Skeletal muscle satellite cell (primary cell): ENCODE data around the gene CCNL2.

Experiments used
- H3K27me3 ChIP-seq: 2 replicates; pipeline ENCODE4 v1.7.0; 2013; ENCODE audit warnings: low read length; ENCODE audit not compliant: control insufficient read depth, insufficient read depth
- H3K36me3 ChIP-seq: 2 replicates; pipeline ENCODE4 v1.7.0; 2013; ENCODE audit warnings: mild to moderate bottlenecking, control low read depth, low read length; ENCODE audit not compliant: insufficient read depth
- H3K4me1 ChIP-seq: 2 replicates; pipeline ENCODE4 v1.7.0; 2013; ENCODE audit warnings: low read length; ENCODE audit not compliant: control insufficient read depth, insufficient read depth
- H3K4me2 ChIP-seq: 2 replicates; pipeline ENCODE4 v1.7.0; 2013; ENCODE audit warnings: mild to moderate bottlenecking, low read length
- H3K4me3 ChIP-seq: 2 replicates; pipeline ENCODE4 v1.7.0; 2013; ENCODE audit warnings: low read length
- H3K9ac ChIP-seq: 2 replicates; pipeline ENCODE4 v1.7.0; 2013; ENCODE audit warnings: mild to moderate bottlenecking, low read depth, low read length, moderate library complexity
- H3K9me3 ChIP-seq: replicated peaks from 2 replicates; pipeline ENCODE4 v1.7.0; 2013; ENCODE audit warnings: mild to moderate bottlenecking, control low read depth, low read length

The CCNL2 gene

DNA sequence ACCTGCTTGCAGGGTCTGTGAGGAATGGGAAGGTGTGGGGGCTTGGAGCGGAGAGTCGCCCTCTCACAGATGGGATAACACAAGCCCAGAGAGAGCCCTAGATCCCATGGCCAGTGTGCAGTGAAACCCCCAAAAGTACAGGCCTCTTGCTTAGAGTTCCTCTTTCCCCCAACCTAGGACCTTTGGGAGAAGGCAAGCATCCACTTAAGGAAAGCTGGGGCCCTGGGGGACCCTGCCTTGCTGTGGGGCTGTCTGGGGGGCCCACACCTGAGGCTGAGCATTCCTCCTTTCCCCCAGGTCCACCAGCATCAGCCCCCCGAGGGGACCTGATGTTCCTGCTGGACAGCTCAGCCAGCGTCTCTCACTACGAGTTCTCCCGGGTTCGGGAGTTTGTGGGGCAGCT is 37.5 kb upstream of the CCNL2 start:
- Histone ChIP-seq H3K27me3 (peaks cover 21% of the 10 kb centered on the region), H3K4me1 (peaks cover 43% of the 10 kb centered on the region), H3K4me2 (no peak overlapping the region)

DNA sequence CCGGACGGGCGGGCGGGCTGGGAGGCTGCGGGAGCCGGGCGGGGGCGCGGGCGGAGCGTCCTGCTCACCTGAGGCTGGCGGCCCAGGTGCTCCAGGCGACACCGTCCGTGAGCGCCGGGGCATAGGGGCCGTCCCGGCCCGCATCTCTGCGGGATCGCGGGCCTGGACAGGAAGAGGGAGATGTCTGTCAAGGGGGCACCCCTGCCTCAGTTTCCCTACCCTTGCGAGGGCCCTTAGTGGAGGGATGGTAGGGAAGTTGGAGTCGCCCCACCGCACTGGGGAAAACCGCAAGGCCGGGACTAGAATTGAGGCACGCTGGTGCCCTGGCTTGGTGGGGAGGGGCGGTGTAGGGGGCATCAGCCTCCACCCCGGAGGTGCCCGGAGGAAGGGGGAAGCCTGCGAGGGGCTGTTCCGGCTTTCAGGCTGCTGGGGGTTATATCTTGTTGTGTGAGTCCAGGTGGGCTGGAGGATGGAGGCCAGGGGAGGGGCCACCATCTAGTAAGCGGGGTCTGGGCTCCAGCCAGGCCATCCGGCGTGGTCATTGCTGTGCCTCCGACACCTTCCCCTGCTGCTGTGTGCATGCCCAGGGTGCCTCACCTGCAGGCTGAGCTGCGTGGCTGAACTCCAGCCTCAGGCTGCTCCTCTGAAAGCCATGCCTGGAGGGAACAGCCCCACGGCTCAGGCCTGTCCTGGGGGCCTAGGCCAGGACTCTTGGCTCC is 36.9 kb upstream of the CCNL2 start:
- peaks cover 21% of the 10 kb centered on the region for H3K27me3 ChIP-seq
- peaks cover 43% of the 10 kb centered on the region for H3K4me1 ChIP-seq
- peak overlapping the region; percentile 84 for H3K4me2 ChIP-seq
- H3K36me3 ChIP-seq: no peaks in the 10 kb centered on the region
- H3K9ac ChIP-seq: peak overlapping the region; percentile 30
- H3K4me3 ChIP-seq: peak overlapping the region; percentile 66
- no peaks in the 10 kb centered on the region for H3K9me3 ChIP-seq

More for the DNA sequence above, 37.5 kb upstream of the CCNL2 start:
- no peaks in the 10 kb centered on the region for H3K9me3 ChIP-seq
- no peaks in the 10 kb centered on the region for H3K36me3 ChIP-seq
- no peak overlapping the region for H3K9ac ChIP-seq
- H3K4me3 ChIP-seq: no peak overlapping the region

DNA sequence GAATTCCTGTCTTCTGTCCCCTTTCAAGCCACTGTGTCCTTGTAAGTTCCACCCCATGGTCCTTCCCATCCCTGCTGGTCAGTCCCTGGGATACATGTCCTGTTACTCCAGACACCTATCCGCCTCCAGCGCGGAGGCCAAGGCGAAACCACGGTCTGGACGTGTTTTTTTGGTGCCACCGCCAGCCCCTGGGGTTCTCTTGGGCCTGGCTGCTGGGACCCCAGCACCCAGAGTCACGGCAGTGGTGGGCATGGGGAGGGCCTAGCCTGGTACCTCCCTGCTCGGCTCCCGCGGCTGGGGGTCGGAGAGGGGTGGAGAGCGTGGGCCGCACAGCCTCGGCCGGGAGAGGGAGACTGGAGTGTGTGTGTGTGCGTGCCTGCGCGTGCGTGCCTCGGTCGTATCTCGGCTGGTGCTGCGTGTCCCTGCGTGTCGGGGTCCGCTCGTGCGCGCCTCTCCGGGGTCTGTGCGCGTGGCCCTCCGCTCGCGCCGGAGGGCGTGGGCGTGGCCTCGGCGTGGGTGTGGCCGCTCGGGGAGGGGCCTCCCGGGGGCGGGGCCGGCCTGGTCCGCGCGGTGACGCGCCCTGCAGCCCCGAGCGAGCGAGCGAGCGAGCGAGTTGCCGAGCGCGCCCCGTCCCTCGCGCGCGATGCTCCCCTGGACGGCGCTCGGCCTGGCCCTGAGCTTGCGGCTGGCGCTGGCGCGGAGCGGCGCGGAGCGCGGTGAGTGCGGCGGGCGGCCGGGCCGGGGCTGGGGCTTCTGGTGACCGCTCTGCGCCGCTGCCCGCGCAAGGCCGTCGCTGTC is 36.2 kb upstream of the CCNL2 start, which contains the start of gene VWA1:
VWA1 (plus strand) TSS at position 585 of the 798 bp plus-strand sequence; CDS start at position 644, 59 bp downstream.
- H3K9me3 ChIP-seq: no peaks in the 10 kb centered on the region
- peak within 1 kb of the TSS; percentile 30 for H3K9ac ChIP-seq
- peaks cover 21% of the 10 kb centered on the region for H3K27me3 ChIP-seq
- H3K36me3 ChIP-seq: no peaks in the 10 kb centered on the region
- H3K4me3 ChIP-seq: peak within 1 kb of the TSS; percentile 66
- peaks cover 45% of the 10 kb centered on the region for H3K4me1 ChIP-seq
- H3K4me2 ChIP-seq: peak within 1 kb of the TSS; percentile 84

DNA sequence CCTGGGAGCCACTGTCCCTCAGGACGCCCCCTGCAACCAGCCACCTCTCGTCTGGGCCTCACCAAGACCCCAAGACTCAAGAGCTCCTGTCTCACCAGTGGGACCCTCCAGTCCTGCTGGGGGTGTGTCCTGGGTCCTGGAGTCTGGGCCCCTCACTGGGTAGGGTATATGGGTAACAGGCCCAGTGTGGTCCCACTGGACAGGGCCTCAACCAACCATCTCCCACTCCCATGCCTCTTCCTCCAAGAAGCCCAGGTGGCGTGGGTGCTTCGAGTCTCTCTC is 35.6 kb upstream of the CCNL2 start:
- H3K36me3 ChIP-seq: no peaks in the 10 kb centered on the region
- H3K4me2 ChIP-seq: peak overlapping the region; percentile 84
- no peaks in the 10 kb centered on the region for H3K9me3 ChIP-seq
- peaks cover 21% of the 10 kb centered on the region for H3K27me3 ChIP-seq
- H3K4me3 ChIP-seq: no peak overlapping the region
- H3K4me1 ChIP-seq: peaks cover 50% of the 10 kb centered on the region
- no peak overlapping the region for H3K9ac ChIP-seq

DNA sequence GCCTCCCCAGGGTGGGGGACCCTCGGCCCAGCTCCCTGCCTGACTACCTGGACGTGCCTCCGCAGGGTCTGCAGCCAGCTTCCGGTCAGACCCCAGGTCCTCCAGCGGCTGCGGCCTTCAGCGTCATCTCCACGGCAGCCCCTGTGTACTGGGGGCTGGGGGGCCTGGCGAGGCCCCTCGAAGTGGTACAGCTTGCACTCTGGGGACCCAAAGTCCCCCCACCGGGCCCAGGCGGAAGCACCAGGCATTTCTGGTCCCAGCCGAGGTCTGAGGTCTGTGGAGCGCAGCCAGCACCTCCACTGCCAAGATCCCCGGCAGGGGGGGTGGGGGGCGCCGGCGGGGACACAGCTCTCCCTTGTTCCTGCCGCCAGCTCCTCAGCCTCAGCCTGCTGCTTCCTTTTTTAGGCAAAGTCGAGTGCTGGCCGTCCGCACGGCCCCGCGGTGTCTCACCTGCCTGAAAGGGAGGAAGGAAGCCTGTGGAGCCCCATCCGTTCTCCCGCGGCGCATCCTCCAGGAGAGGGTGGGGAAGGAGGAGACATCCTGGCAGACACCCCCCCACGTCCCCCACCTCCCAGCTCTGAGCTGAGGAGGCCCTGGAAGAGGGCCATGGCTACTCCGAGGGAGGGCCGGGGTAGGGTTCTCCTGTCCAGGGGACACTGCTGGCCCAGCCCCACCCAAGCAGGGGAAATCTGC is 35.1 kb upstream of the CCNL2 start:
- Histone ChIP-seq H3K27me3 (peaks cover 21% of the 10 kb centered on the region), H3K9me3 (no peaks in the 10 kb centered on the region), H3K4me3 (no peak overlapping the region), H3K4me1 (peaks cover 50% of the 10 kb centered on the region), H3K36me3 (no peaks in the 10 kb centered on the region), H3K4me2 (no peak overlapping the region), H3K9ac (no peak overlapping the region)

DNA sequence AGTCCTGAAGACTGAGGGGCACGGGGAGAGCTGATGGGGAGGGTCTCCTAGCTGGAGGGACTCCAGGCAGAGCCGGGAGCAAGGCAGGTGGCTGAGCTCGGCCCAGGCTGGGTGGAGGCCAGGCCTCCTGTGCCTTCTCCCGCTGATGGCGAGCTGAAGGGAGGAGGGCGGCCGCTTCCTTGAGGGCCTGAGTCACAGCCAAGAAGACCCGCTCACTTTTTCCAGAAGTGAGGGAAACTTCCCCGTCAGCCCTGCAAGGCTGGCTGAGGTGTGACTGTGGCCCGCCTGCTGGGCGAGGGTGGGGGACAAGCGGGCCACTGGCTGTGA is 34.6 kb upstream of the CCNL2 start:
- H3K9ac ChIP-seq: no peak overlapping the region
- no peaks in the 10 kb centered on the region for H3K36me3 ChIP-seq
- H3K4me1 ChIP-seq: peaks cover 50% of the 10 kb centered on the region
- no peak overlapping the region for H3K4me2 ChIP-seq
- H3K4me3 ChIP-seq: no peak overlapping the region
- no peaks in the 10 kb centered on the region for H3K9me3 ChIP-seq
- H3K27me3 ChIP-seq: peaks cover 21% of the 10 kb centered on the region

DNA sequence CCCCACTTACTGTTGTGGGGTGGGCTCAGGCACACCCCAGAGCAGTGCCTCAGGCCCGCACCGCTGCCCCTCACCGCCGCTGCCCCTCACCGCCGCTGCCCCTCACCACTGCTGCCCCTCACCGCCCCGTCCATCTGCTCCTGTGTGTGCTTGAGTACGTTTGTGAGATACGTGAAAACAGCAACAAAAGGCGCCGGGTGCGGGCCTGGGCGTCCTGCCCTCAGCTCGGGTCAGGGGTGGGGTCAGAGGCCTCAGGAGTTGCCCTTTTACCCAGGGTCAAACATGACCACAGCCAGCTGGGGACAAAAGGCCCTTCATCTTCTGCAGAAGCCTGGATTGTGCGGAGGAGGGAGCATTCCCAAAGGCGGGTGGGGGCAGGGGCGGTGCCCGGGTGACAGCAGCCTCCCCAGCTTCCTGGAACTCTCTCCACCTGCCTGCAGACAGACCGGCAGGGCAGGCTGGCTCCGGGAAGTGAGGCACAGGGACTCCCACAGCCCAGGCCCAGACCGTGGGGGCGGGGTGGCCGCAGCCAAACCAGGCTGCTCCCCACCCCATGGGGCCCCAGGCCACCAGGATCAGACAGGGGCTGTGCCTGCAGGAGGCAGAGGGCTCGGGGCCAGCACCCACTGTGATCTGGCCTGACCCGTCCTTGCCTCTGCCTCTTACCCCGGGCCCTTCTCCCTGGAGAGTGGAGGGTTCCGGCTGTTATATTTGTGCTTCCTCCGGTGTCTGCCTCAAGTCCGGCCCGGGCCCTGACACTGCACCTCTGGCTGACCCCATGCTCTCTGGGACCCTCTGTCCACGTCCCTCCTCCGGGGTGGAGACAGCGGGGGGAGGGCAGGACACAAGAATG is 34.0 kb upstream of the CCNL2 start:
- Histone ChIP-seq H3K4me2 (no peak overlapping the region), H3K4me1 (peaks cover 50% of the 10 kb centered on the region), H3K9ac (no peak overlapping the region), H3K4me3 (no peak overlapping the region), H3K9me3 (no peaks in the 10 kb centered on the region), H3K27me3 (peaks cover 21% of the 10 kb centered on the region), H3K36me3 (no peaks in the 10 kb centered on the region)

DNA sequence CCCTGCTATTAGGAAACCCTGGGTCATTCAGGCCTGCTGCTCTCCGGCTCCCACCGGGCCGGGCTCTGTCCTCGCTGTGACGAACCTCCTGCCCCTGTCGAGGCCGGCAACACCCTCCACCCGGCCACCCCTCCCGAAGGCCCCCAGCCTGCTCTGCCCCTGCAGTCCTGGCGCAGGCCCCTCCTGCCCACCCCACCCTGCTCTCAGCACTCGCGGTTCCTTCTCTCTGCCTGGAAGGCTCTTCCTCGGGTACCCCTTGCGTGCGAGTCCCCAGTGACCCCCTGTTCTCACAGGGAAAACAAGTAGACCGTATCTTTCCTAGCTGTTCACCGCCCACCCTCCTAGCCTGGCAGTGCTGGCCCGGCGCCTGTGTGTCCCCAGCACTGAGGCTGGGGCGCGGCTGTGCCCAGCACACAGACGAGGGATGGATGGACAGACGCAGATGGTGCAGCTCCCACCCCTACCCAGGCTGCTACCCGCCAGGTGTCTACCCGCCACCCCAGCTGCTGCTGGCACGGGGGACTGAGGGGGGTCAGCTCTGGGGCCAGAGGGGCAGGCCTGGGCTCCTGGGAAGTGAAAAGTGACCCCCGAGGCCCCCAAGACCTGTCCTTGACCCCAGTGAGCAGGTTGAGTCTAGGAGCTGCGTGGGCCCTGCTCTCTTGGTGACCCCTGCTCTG is 33.3 kb upstream of the CCNL2 start:
- Histone ChIP-seq H3K4me3 (no peak overlapping the region), H3K36me3 (no peaks in the 10 kb centered on the region), H3K4me2 (no peak overlapping the region), H3K9ac (no peak overlapping the region), H3K4me1 (peaks cover 50% of the 10 kb centered on the region), H3K27me3 (peaks cover 18% of the 10 kb centered on the region), H3K9me3 (no peaks in the 10 kb centered on the region)

DNA sequence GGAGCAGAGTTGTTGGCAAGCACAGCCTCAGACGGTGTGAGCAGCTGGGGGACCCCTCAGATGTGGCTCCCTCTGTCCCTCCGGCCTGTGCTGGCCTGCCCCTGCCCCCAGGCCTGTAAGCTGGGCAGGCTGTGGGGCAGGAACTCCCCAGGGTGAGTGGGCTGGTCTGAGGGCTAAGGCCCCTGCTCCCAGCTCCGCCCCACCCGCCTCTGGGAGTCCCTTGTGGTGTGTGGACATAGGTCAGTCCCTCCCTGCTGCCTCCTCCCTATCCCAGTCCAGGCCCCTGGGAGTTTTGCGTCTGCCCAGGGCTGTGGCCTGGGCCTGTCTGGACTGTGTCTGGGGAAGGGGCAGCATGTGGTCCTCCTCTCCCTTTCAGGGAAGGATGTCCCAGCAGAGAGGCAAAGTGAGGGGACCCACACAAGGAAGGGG is 32.7 kb upstream of the CCNL2 start:
- no peak overlapping the region for H3K4me3 ChIP-seq
- no peaks in the 10 kb centered on the region for H3K9me3 ChIP-seq
- H3K9ac ChIP-seq: no peak overlapping the region
- H3K4me2 ChIP-seq: peak overlapping the region; percentile 20
- peaks cover 12% of the 10 kb centered on the region for H3K27me3 ChIP-seq
- peaks cover 50% of the 10 kb centered on the region for H3K4me1 ChIP-seq
- no peaks in the 10 kb centered on the region for H3K36me3 ChIP-seq

DNA sequence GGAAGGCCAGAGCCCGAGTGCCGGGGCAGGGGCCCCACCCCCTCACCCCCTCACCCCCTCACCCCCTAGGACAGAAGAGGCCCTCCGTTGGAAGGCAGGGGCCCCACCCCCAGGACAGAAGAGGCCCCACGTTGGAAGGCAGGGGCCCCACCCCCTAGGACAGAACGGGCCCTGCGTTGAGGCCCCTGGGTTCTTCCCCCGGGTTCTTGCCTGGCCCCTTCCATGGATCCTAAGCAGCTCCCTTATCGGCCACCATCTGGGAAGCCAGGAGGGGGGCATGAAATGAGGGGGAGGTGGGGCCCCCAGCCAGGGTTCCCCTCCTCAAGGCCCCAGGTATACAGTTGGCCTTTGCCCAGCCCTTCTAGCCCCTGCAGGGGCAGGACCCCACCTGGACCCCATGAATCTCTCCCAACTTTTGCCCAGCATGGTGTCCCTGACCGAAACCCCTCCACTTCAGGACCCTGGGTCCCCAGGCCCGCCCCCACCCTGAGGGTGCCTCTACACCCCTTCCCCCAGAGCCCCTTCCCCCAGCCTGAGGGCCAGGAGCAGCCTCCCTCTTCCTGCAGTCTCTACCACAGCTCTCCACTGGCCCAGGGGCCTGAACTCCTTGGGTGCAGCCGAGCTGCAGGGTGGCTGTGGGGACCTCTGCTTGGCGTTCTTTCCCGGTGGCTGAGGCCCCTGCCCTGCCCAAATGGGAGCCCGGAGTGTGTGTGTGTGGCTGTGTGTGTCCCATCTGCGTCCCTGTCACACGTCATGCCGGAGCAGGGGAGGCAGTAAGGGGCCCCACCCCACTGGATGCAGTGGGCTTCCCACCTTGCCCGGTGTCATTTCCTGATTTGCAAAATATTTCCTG is 32.1 kb upstream of the CCNL2 start:
- H3K9me3 ChIP-seq: no peaks in the 10 kb centered on the region
- peaks cover 50% of the 10 kb centered on the region for H3K4me1 ChIP-seq
- H3K4me2 ChIP-seq: peak overlapping the region; percentile 20
- H3K27me3 ChIP-seq: peaks cover 6% of the 10 kb centered on the region
- no peak overlapping the region for H3K9ac ChIP-seq
- H3K4me3 ChIP-seq: no peak overlapping the region
- H3K36me3 ChIP-seq: no peaks in the 10 kb centered on the region
